IPS DF 6.9 (cell line): Measurements from ENCODE around the gene ZAP70.

Experiments
- DNase-seq: peaks from one replicate; pipeline ENCODE4 v3.0.0-alpha.2; 2013; ENCODE audit warnings: low read depth, low spot score
- H3K27ac ChIP-seq: one replicate; pipeline ENCODE4 v1.5.1; 2013; ENCODE audit warnings: low read length, control low read depth
- H3K27me3 ChIP-seq: 2 replicates; pipeline ENCODE4 v1.6.1; 2013; ENCODE audit warnings: mild to moderate bottlenecking, low read length; ENCODE audit not compliant: control insufficient read depth, insufficient read depth
- H3K36me3 ChIP-seq: 2 replicates; pipeline ENCODE4 v1.6.1; 2013; ENCODE audit warnings: low read length; ENCODE audit not compliant: control insufficient read depth, insufficient read depth
- H3K4me1 ChIP-seq: 2 replicates; pipeline ENCODE4 v1.6.1; 2013; ENCODE audit warnings: low read length; ENCODE audit not compliant: control insufficient read depth, insufficient read depth
- H3K4me3 ChIP-seq: 2 replicates; pipeline ENCODE4 v1.5.1; 2013; ENCODE audit warnings: mild to moderate bottlenecking, low read length
- H3K9me3 ChIP-seq: 2 replicates; pipeline ENCODE4 v1.6.1; 2013; ENCODE audit warnings: low read length, inconsistent platforms; ENCODE audit not compliant: control insufficient read depth, insufficient read depth
- WGBS: extraction: QIAGEN DNeasy Blood & Tissue Kit; methylation state at CpG from one replicate; pipeline ENCODE4 v1.1.7; 2013; ENCODE audit warnings: mixed read lengths, missing lambda C conversion rate; ENCODE audit not compliant: insufficient read length, insufficient coverage; 5-methylcytosine and 5-hydroxymethylcytosine counted together

ZAP70 gene

DNA sequence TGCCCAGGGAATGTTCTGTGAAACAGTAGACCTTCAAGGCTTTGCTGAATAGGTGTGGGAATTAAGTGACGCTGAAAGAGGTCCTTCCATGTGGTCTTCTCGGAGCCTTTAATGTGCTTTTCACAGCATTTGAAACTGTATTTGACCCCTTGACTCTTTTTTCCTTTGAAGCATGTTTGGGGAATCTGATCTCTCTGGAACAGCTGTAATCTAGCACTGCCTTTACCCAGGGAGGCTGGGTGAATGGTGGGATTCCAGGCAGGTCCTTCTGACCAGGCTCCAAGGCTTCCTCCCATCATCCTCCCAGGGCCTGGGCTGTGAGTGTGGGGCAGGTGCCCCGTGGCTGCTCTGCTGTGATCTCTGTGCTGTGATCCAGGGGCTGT is 4.2 kb downstream of the ZAP70 start:
- no peaks in the 10 kb centered on the region; the same call in 1 of the 2 replicates for H3K4me1 ChIP-seq

GRCh38 chr2:97718051-97718882 is 4.9 kb downstream of the ZAP70 start:
- no peak for DNase-seq
- no peak overlapping the region for H3K27ac ChIP-seq
- H3K4me3 ChIP-seq = no peak overlapping the region
- no peaks in the 10 kb centered on the region for H3K36me3 ChIP-seq
- H3K4me1 ChIP-seq = no peaks in the 10 kb centered on the region; the same call in 1 of the 2 replicates
- no peaks in the 10 kb centered on the region for H3K27me3 ChIP-seq
- no peaks in the 10 kb centered on the region for H3K9me3 ChIP-seq
- no CpG with 5 or more reads among the region's 21 CpGs for WGBS

More for the DNA sequence above, 4.2 kb downstream of the ZAP70 start:
- no peak overlapping the region for H3K4me3 ChIP-seq
- no peaks in the 10 kb centered on the region for H3K9me3 ChIP-seq
- H3K27ac ChIP-seq = no peak overlapping the region
- no peak for DNase-seq
- no peaks in the 10 kb centered on the region for H3K36me3 ChIP-seq
- no peaks in the 10 kb centered on the region for H3K27me3 ChIP-seq
- no CpG with 5 or more reads among the region's 3 CpGs for WGBS

DNA sequence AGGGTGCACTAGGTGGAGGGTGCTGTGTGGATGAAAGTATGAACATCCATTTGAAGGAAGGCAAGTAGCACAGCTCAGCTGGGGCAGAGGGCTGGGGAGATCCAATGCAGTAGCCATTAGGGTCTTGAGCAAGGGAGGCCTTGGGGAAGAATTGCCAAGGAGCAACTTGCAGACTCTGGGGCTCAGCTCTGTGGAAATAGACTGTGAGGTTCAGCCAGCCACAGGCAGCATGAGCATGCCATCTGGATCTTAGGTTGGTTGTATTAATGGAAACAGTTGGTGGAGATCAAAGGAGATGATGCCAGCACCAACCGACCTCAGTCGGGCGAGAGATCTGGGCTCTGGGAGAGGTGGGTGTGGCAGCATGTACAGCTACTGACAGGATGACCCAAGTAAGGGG is 5.6 kb downstream of the ZAP70 start:
- WGBS = no CpG with 5 or more reads among the region's 3 CpGs
- no peak overlapping the region for H3K4me3 ChIP-seq
- DNase-seq = no peak
- H3K36me3 ChIP-seq = no peaks in the 10 kb centered on the region; the same call in 1 of the 2 replicates
- H3K9me3 ChIP-seq = no peaks in the 10 kb centered on the region
- H3K27ac ChIP-seq = no peak overlapping the region
- no peaks in the 10 kb centered on the region for H3K27me3 ChIP-seq
- H3K4me1 ChIP-seq = no peaks in the 10 kb centered on the region; the same call in 1 of the 2 replicates

DNA sequence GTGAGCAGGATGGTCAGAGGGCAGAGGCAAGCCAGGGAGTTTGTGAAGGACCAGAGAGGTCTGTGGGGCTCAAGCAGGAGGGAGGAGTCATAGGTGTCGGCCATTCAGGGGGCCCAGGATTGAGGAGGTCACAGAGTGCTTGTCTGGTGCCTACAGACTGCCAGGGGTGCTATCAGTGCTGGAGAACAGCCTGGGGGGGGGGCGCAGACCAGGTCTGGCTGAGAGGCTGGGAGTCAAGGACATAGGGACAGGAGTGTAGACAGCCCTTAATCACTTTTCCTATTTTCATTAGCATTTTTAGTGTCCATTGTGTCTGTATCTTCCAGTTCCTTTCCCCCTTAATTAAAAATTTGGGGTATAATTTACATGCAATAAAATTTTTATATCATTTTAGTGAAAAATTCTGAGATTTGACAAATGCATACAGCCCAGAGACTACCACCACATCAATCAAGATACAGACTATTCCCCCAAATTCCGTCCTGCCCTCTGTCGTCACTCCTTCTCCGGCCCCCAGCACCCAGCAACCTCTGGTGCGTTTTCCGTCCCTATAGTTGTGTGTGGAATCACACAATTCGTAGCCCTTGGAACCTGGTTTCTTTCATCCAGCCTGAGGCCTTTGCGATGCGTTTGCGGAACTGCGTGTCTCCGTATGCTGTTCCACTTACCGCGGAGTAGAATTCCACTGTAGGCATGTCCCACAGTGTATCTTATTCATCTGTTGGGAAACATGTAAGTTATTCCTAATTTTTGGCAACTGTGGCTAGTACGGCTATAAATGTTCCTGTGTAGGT is 6.2 kb downstream of the ZAP70 start:
- WGBS = no CpG with 5 or more reads among the region's 16 CpGs
- Histone ChIP-seq H3K27ac (no peak overlapping the region), H3K9me3 (no peaks in the 10 kb centered on the region), H3K4me3 (no peak overlapping the region), H3K36me3 (no peaks in the 10 kb centered on the region; the same call in 1 of the 2 replicates), H3K27me3 (no peaks in the 10 kb centered on the region), H3K4me1 (no peaks in the 10 kb centered on the region; the same call in 1 of the 2 replicates)
- no peak for DNase-seq

GRCh38 chr2:97720746-97721145 is 7.4 kb downstream of the ZAP70 start:
- Histone ChIP-seq H3K27me3 (no peaks in the 10 kb centered on the region), H3K4me1 (no peaks in the 10 kb centered on the region; the same call in 1 of the 2 replicates), H3K4me3 (no peak overlapping the region), H3K9me3 (no peaks in the 10 kb centered on the region), H3K36me3 (no peaks in the 10 kb centered on the region; the same call in 1 of the 2 replicates), H3K27ac (no peak overlapping the region)
- no CpG with 5 or more reads among the region's 2 CpGs for WGBS
- DNase-seq = no peak

GRCh38 chr2:97722227-97722626 is 8.9 kb downstream of the ZAP70 start:
- no peaks in the 10 kb centered on the region for H3K27me3 ChIP-seq
- no CpG with 5 or more reads among the region's 6 CpGs for WGBS
- no peaks in the 10 kb centered on the region for H3K9me3 ChIP-seq
- H3K27ac ChIP-seq = no peak overlapping the region
- no peaks in the 10 kb centered on the region; the same call in 1 of the 2 replicates for H3K4me1 ChIP-seq
- no peaks in the 10 kb centered on the region; the same call in 1 of the 2 replicates for H3K36me3 ChIP-seq
- DNase-seq = no peak
- no peak overlapping the region for H3K4me3 ChIP-seq

DNA sequence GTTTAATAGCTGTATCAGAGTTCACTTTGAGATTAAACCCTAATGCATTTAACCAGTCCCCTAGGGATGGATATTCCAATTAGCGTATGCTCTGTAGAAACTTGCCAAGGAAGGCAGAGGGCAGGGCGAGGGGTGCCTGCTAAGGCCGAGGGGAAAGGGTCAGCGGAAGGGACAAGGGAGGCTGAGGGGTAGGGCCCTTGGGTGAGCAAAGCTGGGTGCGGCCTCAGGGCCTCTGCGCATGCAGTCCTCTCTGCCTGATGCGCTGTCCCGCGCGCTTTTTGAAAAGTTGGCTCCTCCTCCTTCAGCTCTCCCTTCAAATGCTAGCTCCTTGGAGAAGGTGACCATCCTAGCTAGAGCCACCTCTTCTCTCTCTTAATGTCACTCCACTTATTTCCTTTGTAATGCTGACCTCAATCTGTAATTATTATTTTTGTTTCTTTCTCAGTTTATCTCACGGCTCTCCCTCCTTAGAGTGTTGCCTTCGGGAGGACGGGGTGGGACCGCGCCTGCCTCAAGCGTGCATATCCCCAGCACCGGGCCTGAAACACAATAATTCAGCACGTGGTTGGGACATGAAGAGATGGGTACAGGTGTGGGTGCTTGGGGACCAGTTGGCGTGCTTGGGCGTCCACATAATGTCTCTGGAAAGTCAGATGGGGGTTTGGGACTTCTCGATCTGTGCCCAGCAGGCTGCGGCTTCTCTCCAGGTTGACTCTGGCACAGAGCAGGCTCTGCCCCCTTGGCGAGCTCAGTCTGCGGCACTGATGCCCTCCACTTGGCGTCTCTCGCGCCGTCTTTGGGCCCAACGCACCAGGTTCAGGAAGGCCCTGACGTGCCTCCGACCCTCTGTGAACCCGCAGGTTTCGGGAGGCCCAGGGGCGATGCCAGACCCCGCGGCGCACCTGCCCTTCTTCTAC is 10.0 kb downstream of the ZAP70 start:
- H3K27ac ChIP-seq = no peak overlapping the region
- DNase-seq = no peak
- H3K4me1 ChIP-seq = no peaks in the 10 kb centered on the region; the same call in 1 of the 2 replicates
- H3K27me3 ChIP-seq = no peaks in the 10 kb centered on the region
- no peaks in the 10 kb centered on the region for H3K9me3 ChIP-seq
- no peaks in the 10 kb centered on the region; the same call in 1 of the 2 replicates for H3K36me3 ChIP-seq
- whole genome bisulfite sequencing = no CpG with 5 or more reads among the region's 37 CpGs
- H3K4me3 ChIP-seq = no peak overlapping the region

- no peaks in the 10 kb centered on the region; the same call in 1 of the 2 replicates for H3K4me1 ChIP-seq
- H3K27me3 ChIP-seq = no peaks in the 10 kb centered on the region
- no peaks in the 10 kb centered on the region; the same call in 1 of the 2 replicates for H3K36me3 ChIP-seq
- H3K27ac ChIP-seq = no peak overlapping the region
- no peak for DNase-seq
- no peak overlapping the region for H3K4me3 ChIP-seq
- no peaks in the 10 kb centered on the region for H3K9me3 ChIP-seq
- no CpG with 5 or more reads among the region's 41 CpGs for WGBS
Measured at GRCh38 chr2:97724073-97724410, 10.7 kb downstream of the ZAP70 start.

DNA sequence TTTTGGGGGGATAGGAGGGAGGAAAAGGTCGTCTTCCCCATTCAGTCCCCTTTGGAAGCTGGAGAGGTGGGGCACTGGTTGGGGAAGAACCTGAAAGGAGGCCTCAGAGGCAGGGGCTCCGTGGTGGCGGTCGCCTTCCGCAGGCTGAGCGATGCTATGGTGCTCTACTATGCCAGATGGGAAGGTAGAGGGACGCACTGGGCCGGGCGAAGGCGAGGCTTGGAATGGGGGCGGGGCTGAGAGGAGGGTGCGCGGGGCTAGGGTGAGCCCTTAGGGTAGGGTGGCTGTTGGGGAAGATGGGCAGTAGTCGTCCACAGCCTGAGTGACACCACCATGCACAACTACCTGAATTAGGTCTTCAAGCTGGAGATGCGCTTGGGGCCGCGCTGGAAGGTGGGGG is 11.1 kb downstream of the ZAP70 start:
- DNase-seq = no peak
- no peak overlapping the region for H3K27ac ChIP-seq
- H3K9me3 ChIP-seq = no peaks in the 10 kb centered on the region
- no peaks in the 10 kb centered on the region; the same call in 1 of the 2 replicates for H3K4me1 ChIP-seq
- no peaks in the 10 kb centered on the region; the same call in 1 of the 2 replicates for H3K36me3 ChIP-seq
- H3K4me3 ChIP-seq = no peak overlapping the region
- no CpG with 5 or more reads among the region's 17 CpGs for WGBS
- no peaks in the 10 kb centered on the region for H3K27me3 ChIP-seq
